Mammary epithelial cell (primary cell): ENCODE results near the gene CDNF.

Source experiments
- CTCF ChIP-seq, 2 donors: IDR thresholded peaks in 1 of 2; conservative IDR thresholded peaks in 1 of 2; 2 replicates each; pipeline ENCODE4 v1.5.1; 2011 to 2012; ENCODE audit warnings: inconsistent platforms in 2 of 2, low read length in 2 of 2, mild to moderate bottlenecking in 2 of 2, control low read depth in 1 of 2, low read depth in 1 of 2; ENCODE audit not compliant: insufficient read depth in 1 of 2; ENCODE audit errors: extremely low read depth in 1 of 2
- EZH2 ChIP-seq: IDR thresholded peaks from 2 replicates; pipeline ENCODE4 v1.6.1; 2012; ENCODE audit warnings: low read length, inconsistent platforms, borderline replicate concordance

DNA sequence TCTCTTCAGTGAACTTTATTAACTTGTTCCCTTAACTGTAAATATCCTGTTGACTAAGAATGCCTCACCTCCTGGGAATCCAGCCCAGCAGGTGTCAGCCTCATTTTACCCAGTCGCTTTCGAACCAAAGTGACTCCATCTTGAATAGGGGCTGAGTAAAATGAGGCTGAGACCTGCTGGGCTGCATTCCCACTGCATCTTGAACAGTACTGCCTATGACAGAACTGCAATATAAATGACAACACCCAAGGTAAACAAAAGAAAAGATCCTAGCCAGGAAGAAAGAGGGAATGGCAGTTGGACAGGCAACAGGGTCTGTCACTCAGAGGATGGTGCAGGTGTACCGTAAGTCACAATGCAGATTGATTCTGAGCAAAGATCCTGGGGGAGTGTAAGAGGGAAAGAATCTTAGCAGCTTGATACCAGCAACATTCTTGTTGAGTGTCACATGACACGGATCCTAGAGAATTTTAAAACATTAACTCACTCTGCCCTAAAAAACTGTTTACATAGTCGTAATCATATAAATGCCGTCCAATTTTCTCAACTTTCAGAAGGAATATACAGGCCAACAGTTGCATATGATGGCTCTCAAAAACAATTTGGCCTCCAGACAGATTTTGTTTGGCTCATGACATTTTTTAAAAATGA lies 58.7 kb downstream of the CDNF start:
- no peak for TF ChIP-seq CTCF (conservative IDR thresholded peaks at IDR 0.05 in 1 of 2, IDR thresholded peaks at IDR 0.05 in 1 of 2; ENCODE audit: extremely low read depth in 1 of 2, insufficient read depth in 1 of 2, low read depth in 1 of 2, low read length in 2 of 2)
- no peak for TF ChIP-seq EZH2
